ENCODE data around the gene GSG1L. TPM values are rescaled to one million over a fixed set of nuclear protein-coding genes. Genes with fewer than 3 reads are reported as not detected.

Gene GSG1L
- total and polyA plus RNA-seq, 9 of the 15 experiments (the other 6 are each of a cell fraction or from before 2014, with no cell fraction given) = not detected

GRCh38 chr16:27880287-27880686 is 183.2 kb downstream of the GSG1L start:
- Histone ChIP-seq H3K27me3 (ENCODE audit: control insufficient read depth in 2 of 2, insufficient read depth in 2 of 2, low read length in 2 of 2) (peaks cover 0 to 13% of the 10 kb centered on the region in 2 experiments; a peak in 2 of 5 replicates), H4K20me1 (replicated peaks; ENCODE audit: control insufficient read depth, insufficient read depth, low read length) (no peaks in the 10 kb centered on the region), H3K27ac (ENCODE audit: extremely low read depth, low read depth, low read length) (no peak overlapping the region), H2AFZ (ENCODE audit: low read depth, low read length) (no peak overlapping the region), H3K4me3 (no peak overlapping the region), H3K36me3 (ENCODE audit: control insufficient read depth, insufficient read depth, low read length) (no peaks in the 10 kb centered on the region), H3K4me1 (replicated peaks in 1 of 2; ENCODE audit: control insufficient read depth in 2 of 2, insufficient read depth in 2 of 2, low read length in 2 of 2) (no peaks in the 10 kb centered on the region), H3K79me2 (ENCODE audit: control insufficient read depth, insufficient read depth, low read length) (no peaks in the 10 kb centered on the region), H3K9me3 (replicated peaks; ENCODE audit: control insufficient read depth, insufficient read depth, low read depth, low read length) (no peaks in the 10 kb centered on the region), H3K4me2 (ENCODE audit: insufficient read depth, low read length) (no peak overlapping the region), H3K9me1 (ENCODE audit: control insufficient read depth, insufficient read depth, low read length) (no peaks in the 10 kb centered on the region), H3K9ac (ENCODE audit: insufficient read depth in 1 of 2, low read depth in 2 of 2, low read length in 2 of 2) (no peak overlapping the region)
- no peak for DNase-seq (ENCODE audit: extremely low read depth in 1 of 4, low spot score in 3 of 4)
- WGBS (ENCODE audit: insufficient coverage, low coverage, missing lambda C conversion rate) = 0% methylated on average over 2 of the region's 2 CpGs
- CTCF ChIA-PET (ENCODE audit: low intra/inter-chr PET ratio) = no interaction called here
- no TSS peak for BruUV-seq (replicated peaks)
- in situ Hi-C loops (cut with MboI) = no loop called here
- POLR2A ChIA-PET = no interaction called here
- no peak for ATAC-seq
- TF ChIP-seq PRMT5 (CRISPR knock-in tag; IDR thresholded peaks at IDR 0.05) (no peak), CCNT2 (IDR thresholded peaks at IDR 0.05; ENCODE audit: borderline replicate concordance, extremely low read depth, insufficient read length, low read depth, low read length) (no peak), ZNF507 (tag; conservative IDR thresholded peaks at IDR 0.05) (no peak), ZNF184 (CRISPR knock-in tag; IDR thresholded peaks at IDR 0.05) (no peak), CHD1 (IDR thresholded peaks at IDR 0.05; ENCODE audit: low read length) (no peak), RBM14 (IDR thresholded peaks at IDR 0.05; ENCODE audit: borderline replicate concordance, insufficient read depth, low read depth, low read length) (no peak), EWSR1 (IDR thresholded peaks at IDR 0.05; ENCODE audit: borderline replicate concordance, low read depth, partially characterized antibody) (no peak), ZNF316 (IDR thresholded peaks at IDR 0.05) (no peak), SMARCA5 (IDR thresholded peaks at IDR 0.05) (no peak), HOXB6 (CRISPR knock-in tag; IDR thresholded peaks at IDR 0.05; ENCODE audit: borderline replicate concordance) (no peak)
- TF ChIP-seq, protein P1, sequence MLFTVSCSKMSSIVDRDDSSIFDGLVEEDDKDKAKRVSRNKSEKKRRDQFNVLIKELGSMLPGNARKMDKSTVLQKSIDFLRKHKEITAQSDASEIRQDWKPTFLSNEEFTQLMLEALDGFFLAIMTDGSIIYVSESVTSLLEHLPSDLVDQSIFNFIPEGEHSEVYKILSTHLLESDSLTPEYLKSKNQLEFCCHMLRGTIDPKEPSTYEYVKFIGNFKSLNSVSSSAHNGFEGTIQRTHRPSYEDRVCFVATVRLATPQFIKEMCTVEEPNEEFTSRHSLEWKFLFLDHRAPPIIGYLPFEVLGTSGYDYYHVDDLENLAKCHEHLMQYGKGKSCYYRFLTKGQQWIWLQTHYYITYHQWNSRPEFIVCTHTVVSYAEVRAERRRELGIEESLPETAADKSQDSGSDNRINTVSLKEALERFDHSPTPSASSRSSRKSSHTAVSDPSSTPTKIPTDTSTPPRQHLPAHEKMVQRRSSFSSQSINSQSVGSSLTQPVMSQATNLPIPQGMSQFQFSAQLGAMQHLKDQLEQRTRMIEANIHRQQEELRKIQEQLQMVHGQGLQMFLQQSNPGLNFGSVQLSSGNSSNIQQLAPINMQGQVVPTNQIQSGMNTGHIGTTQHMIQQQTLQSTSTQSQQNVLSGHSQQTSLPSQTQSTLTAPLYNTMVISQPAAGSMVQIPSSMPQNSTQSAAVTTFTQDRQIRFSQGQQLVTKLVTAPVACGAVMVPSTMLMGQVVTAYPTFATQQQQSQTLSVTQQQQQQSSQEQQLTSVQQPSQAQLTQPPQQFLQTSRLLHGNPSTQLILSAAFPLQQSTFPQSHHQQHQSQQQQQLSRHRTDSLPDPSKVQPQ (CRISPR knock-in tag; IDR thresholded peaks at IDR 0.05; ENCODE audit: borderline replicate concordance) = no peak
- no peak for FAIRE-seq
- intact Hi-C loops (cut with micrococcal nuclease) = no loop called here

All from K562 (cell line).